WTC11 (cell line): ENCODE results near the gene KLHL25.

Source experiments
- ATF1 ChIP-seq: sonication (generic); formaldehyde crosslinking; IDR thresholded peaks from 2 replicates; pipeline ENCODE4 v1.8.1; 2023; ENCODE audit warnings: mild to moderate bottlenecking, moderate library complexity, missing genetic modification reagents
- CREB1 ChIP-seq: sonication (generic); formaldehyde crosslinking; IDR thresholded peaks from 2 replicates; pipeline ENCODE4 v1.8.0; 2023; ENCODE audit warnings: mild to moderate bottlenecking, missing genetic modification reagents
- CTCF ChIP-seq: fragments of 200-600 bp; IDR thresholded peaks from 2 replicates; pipeline ENCODE4 v1.8.0; 2022; ENCODE audit warnings: antibody characterized with exemption
- FOXP1 ChIP-seq: sonication (generic); formaldehyde crosslinking; IDR thresholded peaks from 2 replicates; pipeline ENCODE4 v1.8.0; 2022; ENCODE audit warnings: missing genetic modification reagents, mild to moderate bottlenecking, moderate library complexity, borderline replicate concordance
- MYBL2 ChIP-seq: sonication (generic); formaldehyde crosslinking; IDR thresholded peaks from 2 replicates; pipeline ENCODE4 v1.8.1; 2023; ENCODE audit warnings: mild to moderate bottlenecking, moderate library complexity, missing genetic modification reagents
- SP1 ChIP-seq: sonication (generic); formaldehyde crosslinking; conservative IDR thresholded peaks from 2 replicates; pipeline ENCODE4 v1.8.1; 2022; ENCODE audit warnings: missing genetic modification reagents
- USF1 ChIP-seq: sonication (generic); formaldehyde crosslinking; IDR thresholded peaks from 2 replicates; pipeline ENCODE4 v1.8.0; 2022; ENCODE audit warnings: mild to moderate bottlenecking, missing genetic modification reagents
- USF2 ChIP-seq: sonication (generic); formaldehyde crosslinking; IDR thresholded peaks from 2 replicates; pipeline ENCODE4 v1.8.1; 2023; ENCODE audit warnings: mild to moderate bottlenecking, missing genetic modification reagents, moderate library complexity
- ZBTB43 ChIP-seq: sonication (generic); formaldehyde crosslinking; IDR thresholded peaks from 2 replicates; pipeline ENCODE4 v1.8.1; 2023; ENCODE audit warnings: mild to moderate bottlenecking, missing genetic modification reagents
- ZNF138 ChIP-seq: sonication (generic); formaldehyde crosslinking; conservative IDR thresholded peaks from 2 replicates; pipeline ENCODE4 v1.8.1; 2022; ENCODE audit warnings: mild to moderate bottlenecking, moderate library complexity, missing genetic modification reagents
- ZNF232 ChIP-seq: sonication (generic); formaldehyde crosslinking; IDR thresholded peaks from 2 replicates; pipeline ENCODE4 v1.8.0; 2022; ENCODE audit warnings: mild to moderate bottlenecking, missing genetic modification reagents
- ZSCAN18 ChIP-seq: fragments of 250-450 bp; sonication (Bioruptor Pico); IDR thresholded peaks from 2 replicates; pipeline ENCODE4 v2.1.2; 2022; ENCODE audit warnings: mild to moderate bottlenecking, moderate library complexity

- TF ChIP-seq CTCF (no peak), ZNF138 (no peak), ZNF232 (CRISPR knock-in tag) (no peak), MYBL2 (no peak), FOXP1 (CRISPR knock-in tag) (no peak), USF1 (no peak), CREB1 (CRISPR knock-in tag) (no peak), USF2 (CRISPR knock-in tag) (no peak), ZBTB43 (CRISPR knock-in tag) (no peak), SP1 (CRISPR knock-in tag) (no peak), ATF1 (CRISPR knock-in tag) (no peak), ZSCAN18 (no peak)
These were observed 12.7 kb downstream of the KLHL25 start for GRCh38 chr15:85782064-85782463.
